Measurements from ENCODE around the gene EFCAB11.

DNA sequence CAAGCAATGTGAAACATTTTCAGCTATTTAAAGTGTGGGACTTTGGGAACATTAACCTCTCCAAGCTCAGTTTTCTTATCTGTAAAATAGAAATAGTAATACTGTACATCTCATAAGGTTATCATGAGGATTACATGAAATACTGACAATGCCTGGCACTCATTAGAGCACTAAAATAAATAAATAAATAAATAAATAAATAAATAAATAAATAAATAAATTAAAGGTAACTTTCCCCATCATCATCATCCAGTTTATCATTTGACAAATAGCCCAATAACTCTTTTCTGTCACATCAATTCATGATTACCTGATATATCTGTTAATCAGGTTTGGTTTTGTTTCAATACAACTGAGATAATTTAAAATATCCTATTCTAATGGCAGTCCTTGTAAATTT lies 48.5 kb downstream of the EFCAB11 start:
- TF ChIP-seq, protein P1, sequence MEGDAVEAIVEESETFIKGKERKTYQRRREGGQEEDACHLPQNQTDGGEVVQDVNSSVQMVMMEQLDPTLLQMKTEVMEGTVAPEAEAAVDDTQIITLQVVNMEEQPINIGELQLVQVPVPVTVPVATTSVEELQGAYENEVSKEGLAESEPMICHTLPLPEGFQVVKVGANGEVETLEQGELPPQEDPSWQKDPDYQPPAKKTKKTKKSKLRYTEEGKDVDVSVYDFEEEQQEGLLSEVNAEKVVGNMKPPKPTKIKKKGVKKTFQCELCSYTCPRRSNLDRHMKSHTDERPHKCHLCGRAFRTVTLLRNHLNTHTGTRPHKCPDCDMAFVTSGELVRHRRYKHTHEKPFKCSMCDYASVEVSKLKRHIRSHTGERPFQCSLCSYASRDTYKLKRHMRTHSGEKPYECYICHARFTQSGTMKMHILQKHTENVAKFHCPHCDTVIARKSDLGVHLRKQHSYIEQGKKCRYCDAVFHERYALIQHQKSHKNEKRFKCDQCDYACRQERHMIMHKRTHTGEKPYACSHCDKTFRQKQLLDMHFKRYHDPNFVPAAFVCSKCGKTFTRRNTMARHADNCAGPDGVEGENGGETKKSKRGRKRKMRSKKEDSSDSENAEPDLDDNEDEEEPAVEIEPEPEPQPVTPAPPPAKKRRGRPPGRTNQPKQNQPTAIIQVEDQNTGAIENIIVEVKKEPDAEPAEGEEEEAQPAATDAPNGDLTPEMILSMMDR (IDR thresholded peaks at IDR 0.05) = no peak
- TF ChIP-seq POLR2A (IDR thresholded peaks at IDR 0.05) = no peak
